ENCODE results near the gene CFAP77. TPM values are rescaled to one million over a fixed set of nuclear protein-coding genes. Genes with fewer than 3 reads are reported as not detected.
A peak's percentile ranks its signal among the peaks of the same experiment; 100 is the strongest.

Gene CFAP77
- total and polyA plus RNA-seq, 2 of the 4 experiments (the other 2 are of a cell fraction), result not detected

DNA sequence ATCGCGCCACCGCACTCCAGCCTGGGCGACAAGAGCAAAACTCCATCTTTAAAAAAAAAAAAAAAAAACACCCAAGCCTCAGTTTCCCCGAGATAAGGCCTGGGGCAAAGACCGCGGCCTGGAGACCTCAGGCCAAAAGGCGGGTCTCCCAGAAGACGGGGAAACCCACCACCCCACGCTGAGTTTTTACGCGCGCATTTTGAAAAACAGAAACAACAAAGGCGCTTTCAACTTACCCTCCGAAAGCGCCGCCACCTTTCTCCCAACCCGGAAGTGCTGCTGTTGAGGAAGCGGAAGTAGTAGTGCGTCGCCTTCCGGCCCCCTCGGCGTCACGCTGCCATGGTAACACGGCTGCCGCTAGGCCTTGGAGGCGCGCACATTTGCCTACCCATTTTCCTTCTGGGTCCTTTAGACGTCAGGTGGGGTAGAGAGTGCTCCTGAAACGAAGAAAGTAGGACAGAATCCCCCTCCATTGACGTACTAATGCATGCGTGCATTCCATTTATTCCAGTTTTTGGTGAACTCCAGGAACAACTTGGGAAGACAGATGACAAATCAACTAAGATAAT lies 3.4 kb upstream of the CFAP77 start, which contains the start of gene TTF1:
TTF1 (minus strand) TSS at position 287 of the 569 bp plus-strand sequence. CDS start 4,019 bp downstream, outside the sequence.
- Histone ChIP-seq H3K27me3 (ENCODE audit: control insufficient read depth, insufficient read depth, low read length) (peaks cover 13% of the 10 kb centered on the region), H3K56ac (ENCODE audit: extremely low read depth, insufficient read depth, low read length) (peak within 1 kb of the TSS; percentile 35; the same call in 1 of the 2 replicates), H3K4me2 (ENCODE audit: low read depth, low read length) (peak within 1 kb of the TSS; percentile 98), H2BK15ac (ENCODE audit: low read depth, low read length) (no peak within 1 kb of the TSS), H2BK5ac (ENCODE audit: low read depth, low read length, poor library complexity, severe bottlenecking) (peak within 1 kb of the TSS; percentile 30), H3K4me1 (ENCODE audit: control insufficient read depth, insufficient read depth, low read length) (no peaks in the 10 kb centered on the region; the same call in 1 of the 2 replicates), H4K8ac (ENCODE audit: low read depth in 2 of 2, low read length in 2 of 2) (peak within 1 kb of the TSS; percentile 92 to 100), H3K27ac (ENCODE audit: insufficient read depth, low read length) (peak within 1 kb of the TSS; percentile 59; the same call in 1 of the 2 replicates), H4K5ac (ENCODE audit: low read depth, low read length) (peak within 1 kb of the TSS; percentile 88), H3K9ac (ENCODE audit: low read depth, low read length) (peak within 1 kb of the TSS; percentile 79), H3K18ac (ENCODE audit: low read depth, low read length) (no peak within 1 kb of the TSS), H4K91ac (ENCODE audit: insufficient read depth, low read depth, low read length) (0 out of 2 replicates have a peak within 1 kb of the TSS, but pooled peaks have one; percentile 36), H3K9me1 (ENCODE audit: insufficient read depth, low read length) (peaks cover 7% of the 10 kb centered on the region; the same call in 1 of the 2 replicates), H3K4ac (ENCODE audit: low read depth, low read length) (peak within 1 kb of the TSS; percentile 52), H3K23ac (ENCODE audit: low read depth, low read length) (peak within 1 kb of the TSS; percentile 59), H3K14ac (replicated peaks; ENCODE audit: low read depth, low read length) (peak within 1 kb of the TSS; percentile 79; the same call in 1 of the 2 replicates), H2AK9ac (replicated peaks; ENCODE audit: low read depth, low read length, poor library complexity) (peak within 1 kb of the TSS; percentile 53), H3K4me3 (ENCODE audit: insufficient read depth, low read depth, low read length) (peak within 1 kb of the TSS; percentile 86), H3K9me3 (ENCODE audit: control insufficient read depth, insufficient read depth, low read length) (no peaks in the 10 kb centered on the region), H3K36me3 (ENCODE audit: control insufficient read depth, insufficient read depth, low read length) (peaks cover 1% of the 10 kb centered on the region), H2AFZ (replicated peaks; ENCODE audit: low read length, poor library complexity) (peak within 1 kb of the TSS; percentile 99), H2BK120ac (ENCODE audit: low read depth, low read length) (no peak within 1 kb of the TSS), H3K79me1 (ENCODE audit: low read depth in 1 of 2, low read length in 2 of 2) (peaks cover 26 to 29% of the 10 kb centered on the region in 2 experiments), H2BK20ac (ENCODE audit: low read depth, low read length) (no peak within 1 kb of the TSS), H4K20me1 (ENCODE audit: insufficient read depth, low read length) (no peaks in the 10 kb centered on the region), H2AK5ac (ENCODE audit: low read depth, low read length) (peak within 1 kb of the TSS; percentile 5; the same call in 1 of the 2 replicates)
- POLR2A ChIA-PET (ENCODE audit: unreplicated experiment), result no interaction called here
- in situ Hi-C loops (cut with MboI; ENCODE audit: low sequenced_read_pairs), result no loop called here
- intact Hi-C loops (cut with micrococcal nuclease), result no loop called here
- dilution Hi-C loops (cut with HindIII; ENCODE audit: low sequenced_read_pairs, unreplicated experiment), result no loop called here
- CTCF ChIA-PET, result no interaction called here
- BruUV-seq (replicated peaks), result no TSS peak
- ATAC-seq (ENCODE audit: low read depth) (peak; percentile 64), DNase-seq (peak; percentile 88)
- TF ChIP-seq BHLHE40 (IDR thresholded peaks at IDR 0.05; ENCODE audit: low read depth, low read length) (no peak), MAZ (IDR thresholded peaks at IDR 0.05; ENCODE audit: borderline replicate concordance, low read depth, low read length) (peak; percentile 95; the same call in 1 of the 2 replicates), MXI1 (IDR thresholded peaks at IDR 0.05; ENCODE audit: borderline replicate concordance, low read depth, low read length) (peak; percentile 93), POLR2A (IDR thresholded peaks at IDR 0.05; ENCODE audit: low read depth, low read length) (peak; percentile 44; the same call in 1 of the 2 replicates)
- no CpG with 5 or more reads among the region's 33 CpGs for WGBS, 2 experiments (ENCODE audit: extremely low coverage in 2 of 2, insufficient read length in 1 of 2)
